Left renal pelvis (tissue), 4 donors: ENCODE data around the gene HARS2. TPM values are rescaled to one million over a fixed set of nuclear protein-coding genes. Genes with fewer than 3 reads are reported as not detected.
"Not testable (repeated sequence)": the region's sequence is repeated elsewhere in the genome, so short reads cannot be mapped to it uniquely, and the experiment has no call there.

Experiments
- DNase-seq, 4 donors: peaks; one replicate each; pipeline ENCODE4 v3.0.0-alpha.2; 2013; ENCODE audit warnings: low read depth in 4 of 4, low spot score in 3 of 4
- polyA plus RNA-seq, 4 donors: library from polyadenylated mRNA; unstranded; fragments of 120-200 nt; gene quantifications; one replicate each; pipeline ENCODE4 v1.2.1, GENCODE V29; 2013; ENCODE audit not compliant: insufficient read length in 4 of 4

Gene HARS2
- polyA plus RNA-seq, 4 donors, result 32.2 to 55.7 (median 45.6) TPM

DNA sequence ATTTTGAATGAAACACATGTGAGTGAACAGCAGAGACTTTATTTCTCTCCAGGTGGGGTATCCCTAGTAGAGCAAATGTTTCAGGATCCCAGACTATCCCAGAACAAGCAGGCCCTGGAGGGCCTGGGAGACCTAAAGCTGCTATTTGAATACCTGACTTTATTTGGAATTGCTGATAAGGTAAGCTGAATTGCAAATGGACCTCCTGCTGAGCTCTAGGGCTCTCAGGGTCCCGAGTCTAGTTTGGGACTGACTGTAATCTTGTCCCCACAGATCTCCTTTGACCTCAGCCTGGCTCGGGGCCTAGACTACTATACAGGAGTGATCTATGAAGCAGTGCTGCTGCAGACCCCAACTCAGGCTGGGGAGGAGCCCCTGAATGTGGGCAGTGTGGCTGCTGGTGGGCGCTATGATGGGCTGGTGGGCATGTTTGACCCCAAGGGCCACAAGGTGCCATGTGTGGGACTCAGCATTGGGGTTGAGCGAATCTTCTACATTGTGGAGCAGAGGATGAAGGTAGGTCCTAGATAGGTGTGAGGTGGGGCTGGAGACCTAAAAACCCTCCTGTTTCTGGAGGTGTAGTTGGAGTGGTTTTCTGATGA is 5.7 kb downstream of the HARS2 start:
- no peak for DNase-seq

DNA sequence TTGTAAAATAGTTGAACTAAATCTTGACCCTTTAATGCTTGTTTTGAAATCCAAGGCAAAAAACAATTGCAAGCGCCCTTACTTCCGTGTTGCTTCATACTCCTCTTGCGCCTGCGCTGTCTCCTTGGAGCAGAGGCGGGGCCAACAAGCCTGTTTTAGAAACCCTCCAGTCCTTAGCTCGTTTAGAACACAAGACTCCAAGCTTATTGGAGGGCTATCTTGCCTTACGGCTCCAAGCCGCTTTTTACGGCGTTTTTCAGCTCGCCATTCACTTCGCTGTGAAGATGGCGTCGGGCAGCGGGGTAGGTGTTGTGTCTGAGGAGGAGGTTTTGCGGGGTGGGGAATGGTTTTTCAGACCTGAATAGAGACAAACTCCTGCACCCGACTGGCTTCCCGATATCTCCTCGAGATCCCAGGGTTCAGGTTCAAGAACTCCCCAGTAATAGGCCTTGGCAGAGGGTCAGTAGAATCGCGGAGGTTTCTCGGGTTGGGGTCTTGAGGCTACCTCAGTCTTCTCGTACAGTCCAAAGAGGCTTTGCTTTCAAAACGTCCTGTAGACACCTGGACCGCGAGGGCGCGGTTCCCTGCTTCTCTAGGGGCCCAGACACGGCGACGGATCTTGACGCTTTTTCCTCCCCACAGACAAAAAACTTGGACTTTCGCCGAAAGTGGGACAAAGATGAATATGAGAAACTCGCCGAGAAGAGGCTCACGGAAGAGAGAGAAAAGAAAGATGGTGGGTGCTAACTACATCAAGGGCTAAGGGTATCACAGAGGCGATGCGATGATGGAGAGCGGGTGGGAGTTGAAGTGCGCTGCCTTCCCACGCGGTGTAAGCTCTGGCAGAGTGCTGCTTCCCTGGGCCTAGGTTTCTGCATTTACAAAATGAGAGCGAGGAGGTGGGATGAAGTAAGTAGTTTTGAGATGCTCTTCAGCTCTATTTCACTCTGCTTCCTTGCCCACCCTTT is 9.2 kb downstream of the HARS2 start, which contains the start of gene ZMAT2:
TSS of gene ZMAT2 (plus strand) at position 271 of the 968 bp plus-strand sequence. CDS start at position 285, 14 bp downstream.
- DNase-seq, result peak; percentile 90 to 96 (median 92)

- DNase-seq, result no peak
These were observed 16.6 kb downstream of the HARS2 start for GRCh38 chr5:140707812-140708211.

DNA sequence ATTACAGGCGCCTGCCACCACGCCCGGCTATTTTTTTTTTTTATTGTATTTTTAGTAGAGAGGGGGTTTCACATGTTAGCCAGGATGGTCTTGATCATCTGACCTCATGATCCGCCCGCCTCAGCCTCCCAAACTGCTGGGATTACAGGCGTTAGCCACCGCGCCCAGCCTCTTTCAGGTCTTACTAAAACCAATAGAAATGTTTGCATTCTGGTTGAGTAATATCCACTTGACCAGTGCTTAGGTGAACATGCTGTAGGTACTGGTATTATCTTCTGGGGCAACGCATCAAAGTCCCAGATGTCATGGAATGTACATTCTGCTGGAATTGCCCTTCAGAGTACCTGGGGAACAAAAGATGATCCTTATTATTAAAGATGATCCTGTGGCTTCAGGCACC is 17.5 kb downstream of the HARS2 start:
- DNase-seq, result not testable (repeated sequence)

- DNase-seq, result peak; percentile 58 to 75 (median 64)
These were observed 19.8 kb downstream of the HARS2 start for GRCh38 chr5:140710899-140711552.

DNA sequence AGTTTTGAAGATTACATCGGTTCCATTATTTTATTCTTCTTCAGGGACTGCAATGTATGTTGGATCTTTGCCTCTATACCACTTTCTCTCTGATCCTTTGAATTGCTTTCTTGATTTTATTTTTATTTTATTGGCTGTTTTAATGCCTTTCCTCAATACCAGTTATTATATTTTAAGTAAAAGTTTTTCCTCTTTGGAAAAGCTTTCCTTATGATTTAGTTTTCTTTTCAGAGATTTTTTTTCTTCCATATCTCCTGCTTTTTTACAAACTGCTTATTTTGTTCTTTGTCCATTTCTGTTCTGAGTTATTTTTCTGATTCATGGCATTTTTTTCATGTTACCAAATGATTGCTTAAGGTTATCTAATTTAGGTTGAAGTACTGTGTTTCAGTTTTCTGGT is 20.5 kb downstream of the HARS2 start:
- DNase-seq, result no peak

DNA sequence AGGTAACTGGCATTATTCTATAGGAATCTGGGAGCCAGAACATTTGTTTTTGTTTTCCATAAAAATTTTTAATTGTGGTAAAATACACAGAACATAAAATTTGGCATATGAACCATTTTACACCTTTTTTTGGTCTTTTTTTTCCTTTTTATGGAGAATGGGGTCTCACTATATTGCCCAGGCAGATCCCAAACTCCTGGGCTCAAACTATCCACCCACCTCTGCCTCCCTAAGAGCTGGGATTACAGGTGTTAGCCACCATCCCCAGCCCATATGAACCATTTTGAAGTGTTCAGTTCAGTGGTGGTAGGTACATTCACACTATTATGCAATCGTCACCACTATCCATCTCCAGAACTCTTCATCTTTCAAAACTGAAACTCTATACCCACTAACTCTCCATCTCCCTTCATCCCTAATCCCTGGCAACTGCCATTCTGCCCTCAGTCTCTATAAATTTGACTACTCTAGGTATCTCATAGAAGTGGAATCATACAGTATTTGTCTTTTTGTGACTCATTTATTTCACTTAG is 22.4 kb downstream of the HARS2 start:
- DNase-seq, result no peak

- not testable (repeated sequence) for DNase-seq
These were observed 25.0 kb downstream of the HARS2 start for GRCh38 chr5:140716238-140716637.

DNA sequence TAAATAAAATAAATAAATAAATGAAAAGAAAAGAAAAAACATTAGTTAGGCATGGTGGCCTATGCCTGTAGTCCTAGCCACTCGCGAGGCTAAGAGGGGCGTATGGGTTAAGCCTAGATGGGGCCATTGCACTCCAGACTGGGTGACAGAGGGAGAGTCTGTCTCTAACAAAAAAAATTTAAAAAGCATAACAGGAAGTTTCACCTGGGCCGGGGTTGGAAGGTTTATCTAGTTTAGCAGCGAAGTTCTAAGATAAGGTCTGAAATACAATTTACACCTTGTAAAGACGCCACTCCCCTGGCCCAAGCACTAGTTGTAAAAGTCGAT is 27.0 kb downstream of the HARS2 start:
- DNase-seq, result no peak

DNA sequence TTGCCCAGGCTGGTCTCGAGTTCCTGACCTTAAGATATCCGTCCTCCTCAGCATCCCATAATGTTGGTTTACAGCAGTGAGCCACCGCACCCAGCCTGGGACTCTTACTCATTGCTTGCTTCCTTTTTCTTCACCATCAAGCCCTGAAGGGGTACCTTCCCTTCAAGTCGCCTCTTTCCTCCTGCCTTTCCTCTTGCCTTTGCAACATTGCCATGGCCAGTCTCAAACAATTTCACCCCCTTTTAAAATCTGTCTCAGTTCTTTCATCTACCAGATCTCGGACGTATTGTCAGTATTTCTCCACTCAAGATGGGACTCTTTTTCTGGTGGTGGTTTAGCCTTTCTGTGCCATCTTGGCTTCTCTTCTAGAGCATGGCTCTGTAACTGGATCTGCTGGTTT is 29.5 kb downstream of the HARS2 start:
- DNase-seq, result not testable (repeated sequence)

- not testable (repeated sequence) for DNase-seq
These were observed 30.1 kb downstream of the HARS2 start for GRCh38 chr5:140721395-140721794.

GRCh38 chr5:140725799-140726471 is 34.7 kb downstream of the HARS2 start:
- peak in 1 of 4 donors; percentile 14 for DNase-seq

DNA sequence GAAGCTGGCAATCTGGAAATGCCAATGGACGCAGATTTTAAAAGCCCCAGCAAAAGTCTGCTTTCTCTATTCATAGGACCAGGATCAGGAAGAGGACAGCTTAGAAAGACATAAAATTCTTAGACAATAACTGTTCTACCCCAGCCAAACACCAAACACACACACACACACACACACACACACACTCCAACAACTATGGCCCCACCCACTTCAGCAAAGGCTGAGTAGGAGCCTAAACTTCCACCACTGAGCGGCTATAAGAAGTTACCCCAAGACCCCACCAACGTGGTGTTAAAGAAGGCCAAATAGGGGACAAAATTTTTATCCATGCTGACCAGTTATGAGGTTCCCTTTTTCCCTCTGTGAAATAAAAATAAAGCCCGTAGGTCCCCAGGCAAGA is 41.8 kb downstream of the HARS2 start:
- DNase-seq, result no peak

DNA sequence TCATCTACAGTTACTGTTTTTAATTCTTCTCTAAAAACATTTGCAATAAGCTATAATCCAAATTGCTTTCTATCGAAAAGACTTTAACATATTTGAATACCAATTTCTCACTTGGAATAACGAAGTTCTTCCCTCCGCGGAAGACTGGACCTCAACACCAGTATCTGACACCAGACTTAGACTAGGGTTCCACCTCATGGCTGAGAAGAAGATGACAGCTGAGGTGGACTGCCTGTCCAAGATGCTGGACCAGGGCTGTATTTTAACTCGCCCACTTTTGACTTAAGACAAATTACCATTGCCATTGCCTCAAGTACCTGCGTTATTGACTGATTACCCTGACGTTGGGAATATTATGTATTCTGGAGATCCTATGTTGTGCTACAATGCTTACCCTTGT is 43.1 kb downstream of the HARS2 start:
- DNase-seq, result no peak

DNA sequence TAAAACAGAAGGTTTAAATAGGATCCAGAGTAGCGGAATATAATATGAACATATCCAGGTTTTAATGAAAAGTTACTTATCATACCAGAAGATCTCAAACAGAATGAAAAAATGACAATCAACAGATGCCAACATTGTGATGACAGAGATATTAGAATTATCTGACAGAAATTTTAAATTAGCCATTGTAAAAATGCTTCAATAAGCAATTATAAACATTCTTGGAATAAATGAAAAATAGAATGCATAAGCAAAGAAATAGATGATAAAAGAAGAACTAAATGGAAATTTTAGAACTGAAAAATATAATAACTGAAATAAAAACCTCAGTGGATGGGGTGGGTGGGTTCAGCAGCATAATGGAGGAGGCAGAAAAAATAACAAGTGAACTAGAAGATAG is 46.2 kb downstream of the HARS2 start:
- DNase-seq, result no peak

- DNase-seq, result no peak
These were observed 50.7 kb downstream of the HARS2 start for GRCh38 chr5:140741967-140742366.
